GM19467 (cell line): ENCODE data around the gene LBX1.

Source experiments
- ATAC-seq: cut with Tn5 transposase; IDR thresholded peaks from one replicate; pipeline ENCODE4 v1.9.1; 2021; ENCODE audit warnings: mild to moderate bottlenecking, moderate library complexity; ENCODE audit not compliant: unreplicated experiment

LBX1 gene

DNA sequence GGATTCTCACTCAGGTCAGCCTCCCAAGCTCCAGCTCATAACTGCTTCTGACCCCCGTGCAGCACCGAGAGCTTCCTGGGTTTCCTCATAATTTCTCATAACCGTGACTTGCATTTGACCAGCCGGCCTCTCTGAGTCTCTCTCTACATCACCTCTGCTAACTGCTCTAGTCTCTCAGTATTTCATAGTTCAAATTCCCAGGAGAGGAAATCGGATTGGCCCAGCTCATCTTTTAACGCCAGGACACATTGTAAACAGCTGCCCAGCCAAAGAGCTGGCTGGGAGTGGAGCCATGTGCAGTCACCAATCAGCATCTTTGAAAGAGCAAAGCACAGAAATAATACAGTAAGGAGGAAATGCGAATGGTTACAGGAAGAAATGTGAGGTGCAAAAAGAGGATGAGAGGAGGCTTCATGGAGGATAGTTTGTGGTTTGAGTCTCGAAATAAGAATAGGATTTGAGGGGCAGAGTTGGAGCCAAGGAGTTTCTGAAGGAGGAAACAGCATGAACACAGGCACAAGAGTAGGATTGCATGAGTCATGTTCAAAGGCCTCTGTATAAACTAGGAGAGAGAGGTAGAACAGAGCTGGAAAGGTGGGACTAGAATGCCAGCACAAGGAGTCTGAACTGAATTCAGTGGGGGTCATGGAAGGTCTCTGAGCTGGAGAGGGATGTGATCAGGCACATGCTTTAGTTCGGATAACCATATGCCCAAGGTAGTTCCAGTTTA lies 15.2 kb upstream of the LBX1 start:
- ATAC-seq, result no peak

DNA sequence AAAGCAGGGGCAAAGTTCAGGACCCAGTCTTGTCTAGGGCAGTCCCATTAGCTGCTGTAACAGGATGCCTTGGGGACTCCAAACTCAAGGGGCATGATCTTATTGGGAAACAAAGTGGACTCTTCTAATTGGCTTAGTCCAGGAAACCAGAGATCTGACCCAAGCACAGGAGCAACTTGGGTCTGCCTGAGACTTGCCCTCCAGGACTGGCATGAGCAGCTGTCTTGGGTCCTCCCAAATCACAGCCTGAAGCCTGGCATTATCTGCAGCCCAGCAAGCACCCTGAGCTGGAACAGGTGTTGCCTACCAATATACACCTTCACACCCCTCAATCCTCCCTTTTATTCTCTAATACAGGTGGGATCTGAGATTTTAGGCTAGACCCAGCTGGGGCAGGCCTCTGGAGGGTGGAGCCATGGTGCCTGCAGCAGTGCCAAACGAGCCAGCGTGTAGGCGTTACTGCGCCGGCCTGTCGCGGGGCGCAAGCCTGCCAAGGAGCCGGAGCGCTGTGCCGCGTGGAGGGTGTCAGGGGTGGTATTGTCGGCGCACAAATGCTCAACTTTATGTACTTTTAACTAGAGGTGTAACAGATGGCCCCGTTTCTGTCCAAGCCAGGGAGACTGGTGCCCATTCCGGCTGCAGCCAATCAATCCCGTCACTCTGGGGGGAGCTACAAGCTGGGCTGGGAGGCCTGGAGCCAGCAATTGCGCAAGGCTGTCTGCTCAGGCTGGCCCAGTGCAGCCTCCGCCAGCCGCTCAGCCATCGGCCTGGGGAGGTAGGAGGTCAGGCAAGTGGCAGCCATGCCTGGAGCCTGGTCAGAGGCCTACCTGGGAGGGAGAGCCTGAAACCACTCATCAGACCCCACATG lies 12.8 kb upstream of the LBX1 start:
- ATAC-seq, result no peak

DNA sequence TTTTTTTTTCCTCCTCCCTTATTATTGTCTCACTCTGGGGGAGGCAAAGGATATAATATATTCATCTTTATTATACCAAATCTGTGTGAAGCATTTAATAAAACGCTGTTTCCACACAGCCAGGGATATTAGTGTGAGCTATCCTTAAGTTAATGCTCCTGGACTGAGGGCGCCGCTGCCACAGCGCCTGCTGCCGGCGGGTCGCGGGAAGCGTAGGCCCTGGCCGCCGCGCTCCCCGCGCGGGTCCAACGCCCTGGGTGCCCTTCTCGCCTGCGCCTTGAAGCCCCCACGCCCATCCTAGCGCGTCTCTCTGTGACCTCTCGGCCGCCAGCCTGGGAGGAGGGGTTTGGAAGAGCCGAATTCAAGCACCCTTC lies 9.5 kb upstream of the LBX1 start:
- no peak for ATAC-seq

- no peak for ATAC-seq
Measured at GRCh38 chr10:101237982-101238731, 8.9 kb upstream of the LBX1 start.

GRCh38 chr10:101237081-101237981 lies 8.1 kb upstream of the LBX1 start:
- no peak for ATAC-seq

DNA sequence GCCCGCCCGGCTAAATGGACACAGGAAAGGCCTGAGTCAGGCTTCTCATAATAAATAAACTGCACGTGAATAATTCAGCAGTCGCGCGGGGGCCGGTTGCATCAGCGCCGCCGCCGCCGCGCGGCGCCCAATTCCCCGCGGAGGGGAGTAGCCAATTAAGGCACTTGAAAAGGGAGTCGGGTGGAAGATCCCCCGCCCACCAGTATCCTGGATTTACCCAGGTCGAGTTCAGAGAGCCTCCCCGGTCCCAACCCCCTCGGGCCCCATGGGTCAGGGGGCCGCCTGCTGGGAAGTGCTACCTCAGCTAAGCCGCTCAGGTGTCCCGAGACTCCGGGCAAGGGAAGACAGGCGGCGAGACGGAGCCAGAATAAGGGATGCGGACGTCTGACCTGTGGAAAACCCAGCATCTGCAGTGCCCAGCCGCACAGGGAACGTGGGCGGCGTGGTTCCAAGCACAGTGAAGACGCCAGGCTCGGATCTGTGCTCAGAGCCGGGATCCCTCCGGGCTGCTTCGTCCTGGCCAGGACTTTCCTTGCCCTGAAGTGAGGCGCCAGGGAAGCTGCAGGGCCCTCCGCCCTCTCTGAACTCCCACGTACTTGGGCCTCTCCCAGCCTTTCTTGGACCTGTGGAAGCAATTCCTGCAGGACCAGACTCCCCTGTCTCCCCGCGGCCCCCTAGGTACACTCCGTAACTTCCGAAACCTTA lies 7.3 kb upstream of the LBX1 start:
- ATAC-seq, result no peak

- ATAC-seq, result no peak
Measured at GRCh38 chr10:101235766-101236165, 6.5 kb upstream of the LBX1 start.

- ATAC-seq, result no peak
Measured at GRCh38 chr10:101234333-101234732, 5.1 kb upstream of the LBX1 start.

- ATAC-seq, result no peak
Measured at GRCh38 chr10:101233863-101234262, 4.6 kb upstream of the LBX1 start.

DNA sequence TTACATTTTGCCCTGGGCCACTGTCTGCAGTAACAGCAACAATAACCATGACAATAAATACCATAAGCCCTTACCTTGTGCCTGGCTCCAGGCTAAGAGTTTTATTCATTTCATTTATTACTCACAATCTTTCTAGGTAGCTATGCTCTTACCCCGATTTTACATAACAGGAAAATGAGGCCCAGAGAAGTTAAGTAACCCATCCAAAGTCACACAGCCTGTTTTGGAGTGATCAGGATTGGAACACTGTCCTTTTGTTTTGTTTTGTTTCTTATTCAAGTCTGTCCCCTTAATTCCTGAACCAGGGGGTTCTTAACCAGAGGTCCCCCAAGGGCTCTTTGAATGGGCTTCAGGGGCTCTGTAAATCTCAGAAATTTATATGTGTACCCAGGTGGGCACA lies 4.2 kb upstream of the LBX1 start:
- no peak for ATAC-seq

DNA sequence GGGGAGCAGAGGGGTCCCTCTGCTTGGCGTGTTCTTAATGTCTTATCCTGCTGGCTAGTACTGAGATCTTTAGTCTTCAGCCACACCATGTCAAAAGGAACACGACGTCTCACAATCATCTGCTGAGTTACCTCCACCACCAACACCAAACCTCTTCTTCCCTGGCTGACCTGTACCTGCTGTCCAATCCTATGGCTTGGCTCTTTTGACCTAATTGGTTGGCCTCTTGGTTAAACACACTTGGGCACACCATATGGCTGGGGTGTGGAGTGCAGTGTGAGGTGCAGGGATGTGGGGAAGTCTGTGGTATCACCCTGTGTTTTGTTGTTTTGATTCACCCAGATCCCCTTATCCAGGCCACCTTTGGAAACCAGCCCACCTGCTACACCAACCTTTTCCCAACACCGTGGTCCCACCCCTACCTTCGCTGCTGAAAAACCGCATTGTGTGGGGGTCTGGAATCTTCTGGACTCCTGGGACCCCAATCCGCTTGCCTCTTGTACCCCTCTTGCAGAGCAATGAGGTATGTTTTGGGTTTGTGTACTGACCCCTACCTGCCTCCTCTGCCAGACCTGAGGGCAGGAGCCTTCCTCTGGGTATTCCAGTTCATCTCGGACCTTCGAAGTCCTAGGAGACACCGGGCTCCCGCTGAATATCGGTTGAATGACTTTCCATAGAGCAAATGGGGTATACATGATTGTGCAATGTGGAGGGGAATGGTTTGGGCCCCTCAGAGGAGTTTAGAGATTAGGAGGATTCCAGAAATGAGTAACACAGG lies 2.8 kb upstream of the LBX1 start:
- no peak for ATAC-seq

GRCh38 chr10:101231092-101231491 lies 1.8 kb upstream of the LBX1 start:
- ATAC-seq, result no peak

GRCh38 chr10:101230183-101230917 lies 1.1 kb upstream of the LBX1 start:
- ATAC-seq, result no peak

GRCh38 chr10:101228966-101229265 lies 347 bp downstream of the LBX1 start:
- no peak for ATAC-seq

DNA sequence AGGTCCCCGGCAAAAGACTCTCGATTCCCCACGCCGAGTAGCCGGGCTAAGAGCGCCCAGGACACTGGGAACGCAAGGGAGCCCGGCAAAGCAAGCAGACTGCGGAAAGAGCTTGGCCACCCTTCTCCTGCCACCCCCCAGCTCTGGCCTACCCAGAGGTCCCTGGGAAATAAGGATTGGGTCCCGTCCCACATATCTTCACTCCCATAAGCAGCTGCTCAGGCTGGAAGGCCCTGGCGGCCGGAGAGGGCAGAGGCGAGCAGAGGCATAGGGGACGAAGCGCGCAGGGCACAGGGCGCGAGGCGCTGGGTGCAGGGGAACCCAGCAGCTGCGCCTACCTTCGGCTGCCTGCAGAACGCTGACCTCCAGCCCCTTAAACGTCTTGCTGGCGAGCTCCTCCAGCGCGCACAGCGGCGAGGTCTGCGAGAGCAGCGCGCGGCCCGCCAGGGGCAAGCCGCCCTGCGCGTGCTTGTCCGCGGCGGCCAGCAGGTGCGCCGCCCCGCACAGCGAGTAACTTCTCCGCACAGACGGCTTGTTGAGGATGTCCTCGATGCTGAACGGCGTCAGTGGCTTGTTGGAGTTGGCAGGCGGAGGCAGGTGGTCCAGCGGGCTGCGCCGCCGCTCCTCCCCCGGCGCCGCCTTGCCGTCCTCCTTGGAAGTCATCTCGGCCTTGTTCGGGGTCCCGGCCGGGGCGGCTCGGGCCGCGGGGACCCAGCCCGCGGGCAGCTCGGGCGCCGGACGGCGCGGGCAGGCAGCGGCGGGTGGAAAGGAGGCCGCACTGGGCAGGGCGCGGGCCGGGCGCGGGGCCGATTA lies 904 bp downstream of the LBX1 start:
- no peak for ATAC-seq

DNA sequence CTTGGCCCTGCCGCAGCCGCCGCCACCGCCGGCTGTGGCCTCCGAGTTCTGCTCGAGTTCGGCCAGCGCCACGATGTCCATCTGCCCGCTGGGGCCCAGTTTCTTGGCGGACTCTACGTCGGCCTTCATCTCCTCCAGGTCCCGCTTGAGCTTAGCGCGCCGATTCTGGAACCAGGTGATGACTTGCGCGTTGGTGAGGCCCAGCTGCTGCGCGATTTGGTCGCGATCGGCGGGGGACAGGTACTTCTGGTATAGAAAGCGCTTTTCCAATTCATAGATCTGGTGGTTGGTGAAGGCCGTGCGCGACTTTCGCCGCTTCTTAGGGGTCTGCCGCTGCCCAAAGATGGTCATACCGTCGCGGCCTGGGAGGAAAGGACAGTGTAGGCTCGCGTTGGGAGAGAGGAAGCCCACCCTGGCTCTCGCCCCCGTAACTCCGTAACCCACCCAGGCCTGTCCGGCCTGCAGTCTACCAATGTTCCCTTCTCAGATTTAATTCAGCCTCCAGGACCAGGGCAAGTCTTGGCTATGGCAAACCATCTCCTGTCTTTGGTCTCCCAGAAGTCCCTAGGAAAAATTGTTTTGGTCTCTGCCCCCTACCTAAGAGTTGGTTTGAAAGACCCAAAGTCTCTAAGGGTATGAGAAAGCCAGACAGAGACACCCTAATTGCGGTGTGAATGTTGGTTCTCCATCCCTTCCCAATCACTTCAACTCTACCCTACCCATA lies 1.7 kb downstream of the LBX1 start:
- no peak for ATAC-seq
